Gastrocnemius medialis (tissue), 4 donors: ENCODE results near the gene TRAIP.

Source experiments
- CTCF ChIP-seq, 5 experiments: fragments of 450-650 bp in 3 of 5; fragments of 200-600 bp in 2 of 5; sonication (generic) in 2 of 5; IDR thresholded peaks in 4 of 5; conservative IDR thresholded peaks in 1 of 5; 1 replicate in 4 of 5; 2 replicates in 1 of 5; pipeline ENCODE4 v1.5.1; 2016 to 2019; ENCODE audit warnings: antibody characterized with exemption in 5 of 5, mild to moderate bottlenecking in 3 of 5, moderate library complexity in 3 of 5
- POLR2A ChIP-seq, 2 donors: fragments of 450-650 bp; IDR thresholded peaks; one replicate each; pipeline ENCODE4 v1.6.1; 2017; ENCODE audit warnings: antibody characterized with exemption in 2 of 2, mild to moderate bottlenecking in 2 of 2, moderate library complexity in 2 of 2

DNA sequence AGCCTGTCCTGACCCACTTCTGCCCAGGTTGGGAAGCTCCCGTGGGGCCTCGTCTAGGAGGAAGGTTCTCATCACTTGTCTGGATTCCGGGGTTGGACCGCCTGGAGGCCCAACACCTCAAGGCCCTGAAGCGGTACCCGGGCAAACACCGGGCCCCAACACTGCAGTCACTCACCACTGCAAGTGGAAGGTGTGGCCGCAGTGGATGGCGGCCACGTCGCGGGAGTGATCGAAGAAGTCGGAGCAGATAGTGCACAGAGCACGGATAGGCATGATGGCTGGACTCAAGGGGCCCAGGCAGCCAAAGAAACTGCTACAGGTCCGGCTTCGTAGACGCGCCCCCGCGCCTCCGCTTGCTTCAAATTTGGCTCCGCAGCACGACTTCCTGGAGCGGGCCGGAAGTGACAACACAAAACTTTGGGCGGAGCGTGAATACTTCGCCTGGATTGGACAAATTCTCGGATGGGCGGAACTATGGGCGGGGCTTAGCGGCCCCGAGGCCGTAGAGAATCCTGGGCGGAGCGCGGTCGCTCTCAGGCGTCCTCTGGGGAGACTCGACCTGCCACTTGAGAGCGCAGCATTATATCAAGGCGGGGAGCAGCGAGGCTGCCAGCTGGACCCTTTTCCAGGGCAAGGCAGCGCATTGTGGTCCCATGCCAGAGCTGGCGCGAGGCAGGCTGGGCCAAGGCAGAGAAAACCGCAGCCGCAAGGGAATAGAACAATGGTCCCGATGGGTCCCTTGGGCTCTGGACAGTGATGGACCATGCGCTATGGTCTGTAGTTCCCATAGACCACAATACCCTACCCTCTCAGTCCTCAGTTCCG, at the start of gene TRAIP:
- TF ChIP-seq POLR2A (IDR thresholded peaks at IDR 0.05) (peak; percentile 19 to 29), CTCF (IDR thresholded peaks at IDR 0.05 in 4 of 5, conservative IDR thresholded peaks at IDR 0.05 in 1 of 5) (no peak)
